ENCODE measurements around the gene TET1.

GRCh38 chr10:68742397-68742796 lies 182.3 kb downstream of the TET1 start:
- TF ChIP-seq REST (IDR thresholded peaks at IDR 0.05; ENCODE audit: insufficient read depth in 1 of 2, low read depth in 2 of 2, low read length in 2 of 2) (no peak), FOXP2 (optimal IDR thresholded peaks at IDR 0.05; ENCODE audit: borderline replicate concordance, extremely low read depth, extremely low read length, insufficient read depth) (no peak)

All from PFSK-1 (cell line).